DOHH2 (cell line): ENCODE measurements around the gene ANK3.

ENCODE experiments used
- CTCF ChIP-seq: fragments of 200-600 bp; sonication (generic); IDR thresholded peaks from one replicate; pipeline ENCODE4 v1.5.1; 2014; ENCODE audit warnings: antibody characterized with exemption, mild to moderate bottlenecking, low read depth, low read length; ENCODE audit not compliant: poor library complexity, severe bottlenecking
- EZH2phosphoT487 ChIP-seq: fragments of 200-600 bp; sonication (generic); IDR thresholded peaks from 2 replicates; pipeline ENCODE4 v1.6.1; 2017; ENCODE audit warnings: borderline replicate concordance, mild to moderate bottlenecking, antibody characterized with exemption, low read length, moderate library complexity, mixed read lengths

- TF ChIP-seq CTCF (no peak), EZH2phosphoT487 (no peak)
These were observed 131.3 kb downstream of the ANK3 start for GRCh38 chr10:60258429-60258797.
